K562 (cell line): ENCODE results near the gene PPP1R13B. TPM values are rescaled to one million over a fixed set of nuclear protein-coding genes. Genes with fewer than 3 reads are reported as not detected.

Experiments used
- ATAC-seq: fragments of 200-7000 bp; cut with Tn5 transposase; 3 replicates; pipeline ENCODE4 v1.9.1; 2020; ENCODE audit warnings: moderate library complexity
- BruUV-seq: library from RNA; stranded (reverse); fragments of 400-500 nt; replicated peaks from 2 replicates; lab custom pipeline; 2021; lab: Mats Ljungman, UMichigan
- CTCF ChIA-PET: fragments of 300-600 bp; formaldehyde crosslinking; extraction: SDS; loops from one replicate; lab custom pipeline; 2021; ENCODE audit warnings: low intra/inter-chr PET ratio; lab: Yijun Ruan, JAX
- POLR2A ChIA-PET: fragments of 300-600, 350-650 bp; sonication (Branson Sonifier 250); formaldehyde crosslinking; extraction: SDS; loops from one replicate; lab custom pipeline; 2021; ENCODE audit warnings: antibody characterized with exemption, inconsistent platforms; lab: Yijun Ruan, JAX
- DNase-seq, 4 experiments: peaks; one replicate each; pipeline versions ENCODE4 v3.0.0 to v3.0.0-alpha.2; 2011 to 2018; ENCODE audit warnings: low spot score in 3 of 4, mixed read lengths in 3 of 4; ENCODE audit errors: extremely low read depth in 1 of 4
- FAIRE-seq: peaks from 2 replicates; lab custom pipeline; 2011; peaks lifted over from hg19 to GRCh38; lab: Jason Lieb, UNC
- H2AFZ ChIP-seq: 2 replicates; pipeline ENCODE4 v1.6.0; 2011; ENCODE audit warnings: low read depth, low read length, control low read depth, inconsistent platforms
- H3K27ac ChIP-seq: fragments of 200-600 bp; 3 replicates; pipeline ENCODE4 v1.8.0; 2011; ENCODE audit warnings: low read depth, mild to moderate bottlenecking, control low read depth, inconsistent platforms, low read length, moderate library complexity, mixed read lengths; ENCODE audit errors: extremely low read depth
- H3K27me3 ChIP-seq, 2 experiments: fragments of 300-600 bp in 1 of 2; 2 replicates in 1 of 2; 3 replicates in 1 of 2; pipeline versions ENCODE4 v1.6.0 to v1.8.0; 2011; ENCODE audit warnings: inconsistent platforms in 2 of 2, low read length in 2 of 2, mild to moderate bottlenecking in 1 of 2, mixed read lengths in 1 of 2, moderate library complexity in 1 of 2; ENCODE audit not compliant: control insufficient read depth in 2 of 2, insufficient read depth in 2 of 2
- H3K36me3 ChIP-seq: fragments of 300-600 bp; 3 replicates; pipeline ENCODE4 v1.8.0; 2011; ENCODE audit warnings: mild to moderate bottlenecking, low read length, inconsistent platforms; ENCODE audit not compliant: control insufficient read depth, insufficient read depth
- H3K4me1 ChIP-seq, 2 experiments: fragments of 200-600 bp in 1 of 2; replicated peaks in 1 of 2; 2 replicates in 1 of 2; 3 replicates in 1 of 2; pipeline versions ENCODE4 v1.5.1 to v1.8.0; 2011; ENCODE audit warnings: inconsistent platforms in 2 of 2, low read length in 2 of 2, mild to moderate bottlenecking in 1 of 2, mixed read lengths in 1 of 2, moderate library complexity in 1 of 2; ENCODE audit not compliant: control insufficient read depth in 2 of 2, insufficient read depth in 2 of 2
- H3K4me2 ChIP-seq: 2 replicates; pipeline ENCODE4 v1.6.1; 2011; ENCODE audit warnings: low read length, control low read depth, inconsistent platforms, mixed read lengths; ENCODE audit not compliant: insufficient read depth
- H3K4me3 ChIP-seq: fragments of 200-600 bp; sonication (generic), shearing (Covaris generic); 2 replicates; pipeline ENCODE4 v1.5.1; 2016; ENCODE audit warnings: control low read depth, inconsistent platforms
- H3K79me2 ChIP-seq: fragments of 200-600 bp; 3 replicates; pipeline ENCODE4 v1.8.0; 2011; ENCODE audit warnings: low read length, inconsistent platforms; ENCODE audit not compliant: control insufficient read depth, insufficient read depth
- H3K9ac ChIP-seq, 2 experiments: 2 replicates each; pipeline versions ENCODE4 v1.6.0 to v1.6.1; 2011; ENCODE audit warnings: low read depth in 2 of 2, low read length in 2 of 2, control low read depth in 1 of 2, inconsistent platforms in 1 of 2, mild to moderate bottlenecking in 1 of 2, mixed read lengths in 1 of 2; ENCODE audit not compliant: insufficient read depth in 1 of 2
- H3K9me1 ChIP-seq: one replicate; pipeline ENCODE4 v1.6.0; 2011; ENCODE audit warnings: inconsistent platforms, mild to moderate bottlenecking, low read length, moderate library complexity; ENCODE audit not compliant: control insufficient read depth, insufficient read depth
- H3K9me3 ChIP-seq: replicated peaks from 2 replicates; pipeline ENCODE4 v1.5.1; 2011; ENCODE audit warnings: low read depth, low read length, inconsistent platforms; ENCODE audit not compliant: control insufficient read depth, insufficient read depth
- H4K20me1 ChIP-seq: replicated peaks from 2 replicates; pipeline ENCODE4 v1.6.1; 2011; ENCODE audit warnings: low read length, inconsistent platforms, mixed read lengths; ENCODE audit not compliant: control insufficient read depth, insufficient read depth
- MGA ChIP-seq: fragments of 450-650 bp; IDR thresholded peaks from 2 replicates; pipeline ENCODE4 v1.6.1; 2016; ENCODE audit warnings: mild to moderate bottlenecking, moderate library complexity
- MTA3 ChIP-seq: fragments of 450-650 bp; formaldehyde crosslinking; IDR thresholded peaks from 2 replicates; pipeline ENCODE4 v1.6.1; 2017; ENCODE audit warnings: mild to moderate bottlenecking, borderline replicate concordance
- TEAD2 ChIP-seq: fragments of 450-650 bp; IDR thresholded peaks from 2 replicates; pipeline ENCODE4 v1.6.1; 2016; ENCODE audit warnings: missing genetic modification characterization, control low read depth, missing compliant biosample characterization
- WGBS: fragments of 100-300 bp; shearing (Covaris generic); methylation state at CpG from one replicate; pipeline ENCODE4 v1.1.6; 2016; ENCODE audit warnings: low coverage, mixed read lengths; ENCODE audit not compliant: insufficient coverage; ENCODE audit errors: missing lambda C conversion rate; 5-methylcytosine and 5-hydroxymethylcytosine counted together
- in situ Hi-C: fragments of 300-500 bp; cut with MboI; formaldehyde crosslinking; loops from 4 replicates; pipeline ENCODE4 v1.15.0; 2018; ENCODE audit warnings: inconsistent platforms, mixed read lengths
- intact Hi-C: fragments of 100-400 bp; cut with micrococcal nuclease; formaldehyde crosslinking; loops from 2 replicates; pipeline ENCODE4 v1.14.2; 2022
- polyA plus RNA-seq, 8 experiments: library from polyadenylated mRNA; depleted of rRNA in 4 of 8; stranded (reverse) in 5 of 8; unstranded in 3 of 8; fragments of >200 nt; fragmentation: Nextera tagmentation in 2 of 8; fragmentation: Illumina TruSeq in 1 of 8; extraction: Ambion mirVana in 2 of 8; extraction: Trizol in 1 of 8; gene quantifications; 2 replicates each; pipeline versions ENCODE4 v1.2.1 to v1.2.3, GENCODE V29; 2011 to 2014; ENCODE audit warnings: inconsistent platforms in 1 of 8, missing spikeins in 1 of 8
- total RNA-seq, 7 experiments: library from RNA; depleted of rRNA in 6 of 7; stranded (reverse); fragments of >200 nt in 6 of 7; fragmentation: Illumina TruSeq in 2 of 7; extraction: Trizol in 2 of 7; gene quantifications; 2 replicates each; pipeline versions ENCODE4 v1.2.1 to v1.2.3, GENCODE V29; 2011 to 2021; ENCODE audit warnings: low replicate concordance in 1 of 7
- TF ChIP-seq, protein P1 (sequence below): sonication (generic); formaldehyde crosslinking; IDR thresholded peaks from 2 replicates; pipeline ENCODE4 v1.9.0; 2022; ENCODE audit warnings: mild to moderate bottlenecking, missing genetic modification reagents

Gene PPP1R13B
- total and polyA plus RNA-seq, 9 of the 15 experiments (the other 6 are each of a cell fraction or from before 2014, with no cell fraction given): 0.03 to 1.7 (median 0.15) TPM

DNA sequence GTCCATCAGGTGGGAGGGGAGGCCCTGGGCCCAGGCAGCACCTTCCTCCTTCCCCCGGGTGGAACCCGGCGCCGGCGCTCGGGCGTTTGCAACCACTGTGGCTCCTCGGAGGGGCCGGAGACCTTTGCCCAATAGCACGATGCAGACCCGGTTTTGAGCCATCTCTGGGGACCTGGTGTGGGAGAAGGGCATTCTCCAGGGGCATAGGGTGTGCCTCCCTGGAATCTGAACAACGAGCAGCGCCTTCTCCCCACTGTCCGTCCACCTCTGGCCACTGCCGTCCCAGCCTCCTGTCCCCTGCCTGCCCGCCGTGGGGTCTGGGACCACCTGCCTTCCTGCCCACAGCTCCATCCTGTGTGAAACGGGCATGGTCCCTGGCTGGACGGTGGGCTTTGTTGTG, 119.2 kb downstream of the PPP1R13B start:
- in situ Hi-C loops: no loop called here
- H3K4me3 ChIP-seq: no peak overlapping the region
- H3K36me3 ChIP-seq: peaks cover 63% of the 10 kb centered on the region; the same call in 2 of the 3 replicates
- H3K9me3 ChIP-seq: no peaks in the 10 kb centered on the region
- no peak overlapping the region for H3K27ac ChIP-seq
- FAIRE-seq (no peak), ATAC-seq (no peak), DNase-seq (no peak)
- H3K9me1 ChIP-seq: no peaks in the 10 kb centered on the region
- H2AFZ ChIP-seq: no peak overlapping the region
- no peak for TF ChIP-seq TEAD2 (tag)
- TF ChIP-seq, protein P1, sequence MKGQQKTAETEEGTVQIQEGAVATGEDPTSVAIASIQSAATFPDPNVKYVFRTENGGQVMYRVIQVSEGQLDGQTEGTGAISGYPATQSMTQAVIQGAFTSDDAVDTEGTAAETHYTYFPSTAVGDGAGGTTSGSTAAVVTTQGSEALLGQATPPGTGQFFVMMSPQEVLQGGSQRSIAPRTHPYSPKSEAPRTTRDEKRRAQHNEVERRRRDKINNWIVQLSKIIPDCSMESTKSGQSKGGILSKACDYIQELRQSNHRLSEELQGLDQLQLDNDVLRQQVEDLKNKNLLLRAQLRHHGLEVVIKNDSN: no peak
- no peak for TF ChIP-seq MGA
- TF ChIP-seq MTA3: no peak
- H3K9ac ChIP-seq: no peak overlapping the region; a peak in 1 of 4 replicates
- no peaks in the 10 kb centered on the region for H3K27me3 ChIP-seq
- peaks cover 10 to 64% of the 10 kb centered on the region in 2 experiments; a peak in 4 of 5 replicates for H3K4me1 ChIP-seq
- peaks cover 21% of the 10 kb centered on the region for H3K79me2 ChIP-seq
- H4K20me1 ChIP-seq: no peaks in the 10 kb centered on the region
- no TSS peak for BruUV-seq
- WGBS: 97% methylated on average over 9 of the region's 19 CpGs
- POLR2A ChIA-PET: interaction anchor here (0.7 kb wide), 1 partner anchor 385 kb away, joined by 3 read pairs; no protein-coding TSS in a partner anchor
- CTCF ChIA-PET: no interaction called here
- intact Hi-C loops: no loop called here
- H3K4me2 ChIP-seq: no peak overlapping the region
